ENCODE results near the gene PAM16.
"Not testable (repeated sequence)": the region's sequence is repeated elsewhere in the genome, so short reads cannot be mapped to it uniquely, and the experiment has no call there.

The PAM16 gene

GRCh38 chr16:4350365-4350786 is 745 bp downstream of the PAM16 start:
- no peak for DNase-seq

DNA sequence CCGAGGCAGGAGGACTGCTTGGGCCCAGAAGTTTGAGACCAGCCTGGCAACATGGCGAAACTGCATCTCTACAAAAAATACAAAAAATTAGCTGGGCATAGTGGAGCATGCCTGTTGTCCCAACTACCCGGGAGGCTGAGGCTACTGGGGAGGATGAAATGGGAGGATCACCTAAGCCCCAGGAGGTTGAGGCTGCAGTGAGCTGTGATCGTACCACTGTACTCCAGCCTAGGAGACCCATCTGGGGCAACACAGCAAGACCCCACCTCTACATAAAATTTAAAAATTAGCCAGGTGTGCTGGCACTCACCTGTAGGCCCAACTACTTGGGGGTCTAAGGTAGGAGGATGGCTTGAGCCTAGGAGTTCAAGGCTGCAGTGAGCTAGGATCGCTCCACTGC is 1.8 kb downstream of the PAM16 start:
- DNase-seq: no peak

GRCh38 chr16:4347765-4348509 is 3.2 kb downstream of the PAM16 start:
- DNase-seq: no peak

- DNase-seq: no peak
These were observed 4.1 kb downstream of the PAM16 start for GRCh38 chr16:4347010-4347409.

GRCh38 chr16:4345836-4346781 is 5.0 kb downstream of the PAM16 start:
- peak; percentile 77 for DNase-seq

- DNase-seq: peak; percentile 89
These were observed 5.9 kb downstream of the PAM16 start for GRCh38 chr16:4344983-4345835.

DNA sequence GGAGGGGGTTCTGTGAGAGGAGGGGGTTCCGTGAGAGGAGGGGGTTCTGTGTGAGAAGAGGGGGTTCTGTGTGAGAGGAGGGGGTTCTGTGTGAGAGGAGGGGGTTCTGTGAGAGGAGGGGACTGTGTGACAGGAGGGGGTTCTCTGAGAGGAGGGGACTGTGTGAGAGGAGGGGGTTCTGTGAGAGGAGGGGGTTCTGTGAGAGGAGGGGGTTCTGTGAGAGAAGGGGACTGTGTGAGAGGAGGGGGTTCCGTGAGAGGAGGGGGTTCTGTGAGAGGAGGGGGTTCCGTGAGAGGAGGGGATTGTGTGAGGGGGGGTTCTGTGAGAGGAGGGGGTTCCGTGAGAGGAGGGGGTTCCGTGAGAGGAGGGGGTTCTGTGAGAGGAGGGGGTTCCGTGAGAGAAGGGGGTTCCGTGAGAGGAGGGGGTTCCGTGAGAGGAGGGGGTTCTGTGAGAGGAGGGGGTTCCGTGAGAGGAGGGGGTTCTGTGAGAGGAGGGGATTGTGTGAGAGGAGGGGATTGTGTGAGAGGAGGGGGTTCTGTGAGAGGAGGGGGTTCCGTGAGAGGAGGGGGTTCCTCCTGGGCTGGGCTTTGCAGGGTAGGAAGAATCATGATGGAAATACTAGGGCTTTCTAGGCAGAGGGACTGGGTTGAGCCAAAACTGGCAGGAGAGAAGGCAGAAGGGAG is 6.7 kb downstream of the PAM16 start:
- not testable (repeated sequence) for DNase-seq

GRCh38 chr16:4342866-4343744 is 8.0 kb downstream of the PAM16 start:
- no peak for DNase-seq

GRCh38 chr16:4341250-4341649 is 9.9 kb downstream of the PAM16 start:
- no peak for DNase-seq

GRCh38 chr16:4340443-4340842 is 10.7 kb downstream of the PAM16 start:
- no peak for DNase-seq

GRCh38 chr16:4339909-4340308 is 11.2 kb downstream of the PAM16 start:
- peak; percentile 37 for DNase-seq

- no peak for DNase-seq
These were observed 11.7 kb downstream of the PAM16 start for GRCh38 chr16:4339455-4339854.

- DNase-seq: no peak
These were observed 12.3 kb downstream of the PAM16 start for GRCh38 chr16:4338712-4339299.

DNA sequence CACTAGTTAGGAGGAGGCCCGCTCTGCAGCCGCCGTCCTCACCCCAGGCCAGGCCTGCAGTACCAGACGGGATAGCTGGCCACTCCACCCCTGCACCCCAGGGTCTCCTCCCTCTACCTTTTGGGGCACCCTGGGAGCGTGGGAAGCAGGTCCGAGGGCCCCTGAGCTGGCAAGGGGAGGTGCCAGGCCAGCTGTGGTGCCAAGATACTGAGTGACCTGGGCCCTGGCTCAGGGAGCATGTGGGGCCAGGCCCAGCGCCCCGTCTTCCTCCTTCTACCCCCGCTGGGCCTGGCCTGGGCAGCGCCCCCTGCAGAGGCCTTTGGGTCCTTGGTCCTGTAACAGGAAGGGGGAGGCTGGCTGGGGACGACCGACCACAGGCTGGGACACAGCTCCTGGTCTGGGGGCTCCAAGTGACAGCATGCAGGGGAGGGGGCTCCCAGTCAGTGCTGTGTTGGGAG is 13.0 kb downstream of the PAM16 start:
- no peak for DNase-seq

- DNase-seq: no peak
These were observed 13.5 kb downstream of the PAM16 start for GRCh38 chr16:4337540-4338088.

DNA sequence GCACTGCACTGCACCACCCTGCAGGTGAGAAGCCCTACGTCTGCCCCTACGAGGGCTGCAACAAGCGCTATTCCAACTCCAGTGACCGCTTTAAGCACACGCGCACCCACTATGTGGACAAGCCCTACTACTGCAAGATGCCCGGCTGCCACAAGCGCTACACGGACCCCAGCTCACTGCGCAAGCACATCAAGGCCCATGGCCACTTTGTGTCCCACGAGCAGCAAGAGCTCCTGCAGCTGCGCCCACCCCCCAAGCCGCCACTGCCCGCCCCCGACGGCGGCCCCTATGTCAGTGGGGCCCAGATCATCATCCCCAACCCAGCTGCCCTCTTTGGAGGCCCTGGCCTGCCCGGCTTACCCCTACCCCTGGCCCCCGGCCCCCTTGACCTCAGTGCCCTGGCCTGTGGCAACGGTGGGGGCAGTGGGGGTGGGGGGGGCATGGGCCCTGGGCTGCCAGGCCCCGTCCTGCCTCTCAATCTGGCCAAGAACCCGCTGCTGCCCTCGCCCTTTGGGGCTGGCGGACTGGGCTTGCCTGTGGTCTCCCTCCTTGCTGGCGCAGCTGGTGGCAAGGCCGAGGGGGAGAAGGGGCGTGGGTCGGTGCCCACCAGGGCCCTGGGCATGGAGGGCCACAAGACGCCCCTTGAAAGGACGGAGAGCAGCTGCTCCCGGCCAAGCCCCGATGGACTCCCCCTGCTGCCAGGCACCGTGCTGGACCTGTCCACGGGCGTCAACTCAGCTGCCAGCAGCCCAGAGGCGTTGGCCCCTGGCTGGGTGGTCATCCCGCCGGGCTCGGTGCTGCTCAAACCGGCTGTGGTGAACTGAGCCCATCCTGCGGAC is 14.2 kb downstream of the PAM16 start:
- DNase-seq: no peak

GRCh38 chr16:4334724-4335495 is 16.2 kb downstream of the PAM16 start:
- no peak for DNase-seq

GRCh38 chr16:4333714-4334113 is 17.4 kb downstream of the PAM16 start:
- not testable (repeated sequence) for DNase-seq

- DNase-seq: no peak
These were observed 17.8 kb downstream of the PAM16 start for GRCh38 chr16:4333308-4333638.
